GM19467 (cell line): Measurements from ENCODE around the gene METRNL.
"Not testable (repeated sequence)": the region's sequence is repeated elsewhere in the genome, so short reads cannot be mapped to it uniquely, and the experiment has no call there.

Experiments used
- ATAC-seq: cut with Tn5 transposase; IDR thresholded peaks from one replicate; pipeline ENCODE4 v1.9.1; 2021; ENCODE audit warnings: mild to moderate bottlenecking, moderate library complexity; ENCODE audit not compliant: unreplicated experiment

METRNL gene

GRCh38 chr17:83079352-83079747 lies at the start of gene METRNL:
Gene METRNL (plus strand): TSS chr17:83079609. CDS start chr17:83079816, 207 bp downstream.
- peak; percentile 43 for ATAC-seq

- ATAC-seq, result no peak
These were observed 49.0 kb upstream of the METRNL start for GRCh38 chr17:83030432-83030831.

GRCh38 chr17:83031321-83031945 lies 48.0 kb upstream of the METRNL start:
- ATAC-seq, result no peak

- not testable (repeated sequence) for ATAC-seq
These were observed 47.4 kb upstream of the METRNL start for GRCh38 chr17:83031946-83032451.

GRCh38 chr17:83032781-83033180 lies 46.6 kb upstream of the METRNL start:
- ATAC-seq, result no peak

- no peak for ATAC-seq
These were observed 44.9 kb upstream of the METRNL start for GRCh38 chr17:83034525-83034924.

- no peak for ATAC-seq
These were observed 43.7 kb upstream of the METRNL start for GRCh38 chr17:83035722-83036121.

- no peak for ATAC-seq
These were observed 43.2 kb upstream of the METRNL start for GRCh38 chr17:83036193-83036592.

GRCh38 chr17:83036666-83037065 lies 42.7 kb upstream of the METRNL start:
- ATAC-seq, result no peak

GRCh38 chr17:83037084-83037873 lies 42.1 kb upstream of the METRNL start:
- ATAC-seq, result no peak

- no peak for ATAC-seq
These were observed 41.6 kb upstream of the METRNL start for GRCh38 chr17:83037874-83038165.

GRCh38 chr17:83038983-83039382 lies 40.4 kb upstream of the METRNL start:
- not testable (repeated sequence) for ATAC-seq

- ATAC-seq, result no peak
These were observed 38.1 kb upstream of the METRNL start for GRCh38 chr17:83041305-83041704.

GRCh38 chr17:83042522-83043158 lies 36.8 kb upstream of the METRNL start:
- no peak for ATAC-seq

- ATAC-seq, result not testable (repeated sequence)
These were observed 34.9 kb upstream of the METRNL start for GRCh38 chr17:83044479-83044878.

GRCh38 chr17:83046448-83047181 lies 32.8 kb upstream of the METRNL start:
- ATAC-seq, result no peak

GRCh38 chr17:83047182-83047478 lies 32.3 kb upstream of the METRNL start:
- ATAC-seq, result no peak

- ATAC-seq, result not testable (repeated sequence)
These were observed 31.5 kb upstream of the METRNL start for GRCh38 chr17:83047818-83048475.

- no peak for ATAC-seq
These were observed 28.6 kb upstream of the METRNL start for GRCh38 chr17:83050651-83051395.
